Osteocyte (in vitro differentiated cells): ENCODE results near the gene CLEC17A. TPM values are rescaled to one million over a fixed set of nuclear protein-coding genes. Genes with fewer than 3 reads are reported as not detected.

Experiments
- DNase-seq: peaks from one replicate; pipeline ENCODE4 v3.0.0; 2021; ENCODE audit warnings: mixed read lengths; ENCODE audit not compliant: unreplicated experiment; ENCODE audit errors: extremely low spot score
- H3K27ac Mint-ChIP-seq: one replicate; pipeline ENCODE4 v1.8.0; 2021; ENCODE audit warnings: mild to moderate bottlenecking, mixed read lengths; ENCODE audit not compliant: unreplicated experiment
- H3K27me3 Mint-ChIP-seq: one replicate; pipeline ENCODE4 v1.8.0; 2021; ENCODE audit warnings: mixed read lengths; ENCODE audit not compliant: unreplicated experiment
- H3K36me3 Mint-ChIP-seq: one replicate; pipeline ENCODE4 v1.8.0; 2021; ENCODE audit warnings: mixed read lengths; ENCODE audit not compliant: unreplicated experiment
- H3K4me1 Mint-ChIP-seq: one replicate; pipeline ENCODE4 v1.8.0; 2021; ENCODE audit warnings: mixed read lengths; ENCODE audit not compliant: unreplicated experiment
- H3K4me3 Mint-ChIP-seq: one replicate; pipeline ENCODE4 v1.8.0; 2021; ENCODE audit warnings: mild to moderate bottlenecking, moderate library complexity, mixed read lengths; ENCODE audit not compliant: unreplicated experiment
- H3K9me3 Mint-ChIP-seq: one replicate; pipeline ENCODE4 v1.8.0; 2021; ENCODE audit warnings: mixed read lengths; ENCODE audit not compliant: unreplicated experiment
- total RNA-seq: library from RNA; stranded (reverse); gene quantifications from 2 replicates; pipeline ENCODE4 v1.2.1, GENCODE V29; 2021
- TF ChIP-seq, protein P1 (sequence below): fragments of 200-600 bp; sonication (generic); IDR thresholded peaks from 2 replicates; pipeline ENCODE4 v1.5.0; 2021; ENCODE audit warnings: antibody characterized with exemption, mild to moderate bottlenecking, moderate library complexity

Gene CLEC17A
- total RNA-seq, 1 donor from 2014 or later: not detected

- TF ChIP-seq, protein P1, sequence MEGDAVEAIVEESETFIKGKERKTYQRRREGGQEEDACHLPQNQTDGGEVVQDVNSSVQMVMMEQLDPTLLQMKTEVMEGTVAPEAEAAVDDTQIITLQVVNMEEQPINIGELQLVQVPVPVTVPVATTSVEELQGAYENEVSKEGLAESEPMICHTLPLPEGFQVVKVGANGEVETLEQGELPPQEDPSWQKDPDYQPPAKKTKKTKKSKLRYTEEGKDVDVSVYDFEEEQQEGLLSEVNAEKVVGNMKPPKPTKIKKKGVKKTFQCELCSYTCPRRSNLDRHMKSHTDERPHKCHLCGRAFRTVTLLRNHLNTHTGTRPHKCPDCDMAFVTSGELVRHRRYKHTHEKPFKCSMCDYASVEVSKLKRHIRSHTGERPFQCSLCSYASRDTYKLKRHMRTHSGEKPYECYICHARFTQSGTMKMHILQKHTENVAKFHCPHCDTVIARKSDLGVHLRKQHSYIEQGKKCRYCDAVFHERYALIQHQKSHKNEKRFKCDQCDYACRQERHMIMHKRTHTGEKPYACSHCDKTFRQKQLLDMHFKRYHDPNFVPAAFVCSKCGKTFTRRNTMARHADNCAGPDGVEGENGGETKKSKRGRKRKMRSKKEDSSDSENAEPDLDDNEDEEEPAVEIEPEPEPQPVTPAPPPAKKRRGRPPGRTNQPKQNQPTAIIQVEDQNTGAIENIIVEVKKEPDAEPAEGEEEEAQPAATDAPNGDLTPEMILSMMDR: no peak
- Mint-ChIP-seq H3K36me3 (peaks cover 15% of the 10 kb centered on the region), H3K9me3 (no peaks in the 10 kb centered on the region), H3K27me3 (no peaks in the 10 kb centered on the region), H3K4me3 (no peak overlapping the region), H3K4me1 (peaks cover 32% of the 10 kb centered on the region), H3K27ac (no peak overlapping the region)
- no peak for DNase-seq
Measured at GRCh38 chr19:14567079-14567478, 15.8 kb upstream of the CLEC17A start.

DNA sequence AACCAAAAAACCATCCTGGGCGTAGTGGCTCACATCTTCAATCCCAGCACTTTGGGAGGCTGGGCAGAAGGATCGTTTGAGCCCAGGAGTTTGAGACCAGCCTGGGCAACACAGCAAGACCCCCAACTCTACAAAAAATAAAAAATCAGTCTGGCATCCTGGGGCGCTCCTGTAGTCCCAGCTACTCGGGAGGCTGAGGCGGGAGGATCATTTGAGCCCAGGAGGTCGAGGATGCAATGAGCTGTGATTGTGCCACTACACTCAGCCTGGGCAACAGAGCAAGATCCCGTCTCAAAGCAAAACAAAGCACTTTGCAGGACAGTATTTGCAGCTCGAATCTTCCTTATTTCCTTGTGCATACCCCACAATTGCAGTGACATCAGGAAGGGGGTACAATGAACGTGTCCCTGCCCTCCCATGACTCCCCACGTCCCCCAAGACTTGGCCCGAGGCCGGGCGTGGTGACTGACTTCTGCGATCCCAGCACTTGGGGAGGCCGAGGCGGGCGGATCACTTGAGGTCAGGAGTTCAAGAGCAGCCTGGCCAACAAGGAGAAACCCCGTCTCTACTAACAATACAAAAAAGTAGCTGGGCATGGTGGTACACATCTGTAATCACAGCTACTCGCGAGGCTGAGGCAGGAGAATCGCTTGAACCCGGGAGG, 11.9 kb upstream of the CLEC17A start:
- Mint-ChIP-seq H3K9me3 (no peaks in the 10 kb centered on the region), H3K4me1 (peaks cover 35% of the 10 kb centered on the region)

DNA sequence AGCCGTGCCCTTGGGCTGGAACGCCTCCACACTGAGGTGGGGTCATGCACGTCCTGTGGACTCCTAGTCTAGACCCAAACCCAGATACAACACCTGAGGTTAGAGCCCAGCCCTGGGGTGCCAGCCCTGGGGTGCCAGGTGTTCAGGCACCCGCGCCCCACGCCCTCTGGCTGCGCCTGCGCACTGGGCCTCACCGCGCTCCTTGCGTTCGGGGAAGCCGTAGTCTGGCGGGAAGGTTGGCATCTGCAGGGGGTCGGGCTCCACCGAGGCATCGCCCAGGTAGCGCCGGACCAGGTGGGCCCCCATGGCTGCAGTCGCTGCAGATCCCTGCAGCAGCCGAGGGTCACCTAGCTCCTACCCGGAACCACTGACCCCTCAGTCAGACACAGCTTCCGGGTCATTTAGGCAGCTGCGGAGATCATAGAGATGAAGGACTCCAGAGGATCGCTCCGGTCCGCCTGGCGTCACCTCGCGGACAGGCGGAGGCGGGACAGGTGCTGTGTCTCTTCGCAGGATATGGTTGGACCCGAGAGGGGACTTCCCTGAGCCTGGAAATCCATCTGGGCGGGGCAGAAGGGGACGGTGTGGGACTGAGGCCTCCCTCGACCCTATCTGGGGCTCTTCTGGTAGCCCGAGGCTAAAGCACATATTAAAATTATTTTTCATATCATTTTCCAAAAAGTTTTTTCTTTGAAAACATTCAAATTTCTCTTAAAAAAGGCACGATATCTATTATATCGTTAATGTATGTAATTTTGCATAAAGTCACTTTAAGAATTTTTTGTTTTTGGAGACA, 11.0 kb upstream of the CLEC17A start, which contains the start of gene NDUFB7:
NDUFB7 (minus strand) TSS at position 372 of the 796 bp plus-strand sequence; CDS start at position 306, 66 bp downstream.
- peak; percentile 94 for DNase-seq

More for the DNA sequence above, 11.9 kb upstream of the CLEC17A start:
- Mint-ChIP-seq H3K4me3 (peak overlapping the region; percentile 92), H3K27ac (no peak overlapping the region), H3K27me3 (no peaks in the 10 kb centered on the region), H3K36me3 (peaks cover 14% of the 10 kb centered on the region)
- TF ChIP-seq, protein P1: no peak
- DNase-seq: no peak

DNA sequence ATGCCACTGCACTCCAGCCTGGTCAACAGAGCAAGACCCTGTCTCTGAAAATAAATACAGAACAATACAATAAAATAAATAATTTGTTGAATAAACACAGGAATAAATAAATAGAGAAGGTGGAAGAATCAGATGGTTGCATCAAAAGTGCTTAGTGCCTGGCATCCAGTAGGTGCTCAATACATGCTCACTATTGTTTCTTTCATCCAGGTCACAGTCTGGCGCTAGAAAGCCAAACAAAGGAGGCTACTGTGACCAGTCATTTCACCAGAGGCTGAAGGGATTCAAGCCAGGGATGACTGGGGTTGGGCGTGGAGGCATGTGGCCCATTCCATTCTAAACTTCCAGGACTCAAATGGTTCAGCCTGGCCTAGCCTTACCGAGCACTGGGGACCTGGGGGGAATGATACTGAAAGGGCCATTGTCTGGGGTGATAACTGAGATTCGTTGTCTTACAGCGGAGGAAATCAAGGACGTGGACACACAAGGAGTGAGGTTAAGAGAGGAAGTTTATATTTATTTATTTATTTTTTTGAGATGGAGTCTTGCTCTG, 7.4 kb upstream of the CLEC17A start:
- H3K9me3 Mint-ChIP-seq: no peaks in the 10 kb centered on the region
- H3K4me1 Mint-ChIP-seq: peaks cover 19% of the 10 kb centered on the region
- DNase-seq: no peak
- TF ChIP-seq, protein P1: no peak
- H3K36me3 Mint-ChIP-seq: no peaks in the 10 kb centered on the region
- H3K27me3 Mint-ChIP-seq: no peaks in the 10 kb centered on the region
- H3K27ac Mint-ChIP-seq: no peak overlapping the region
- H3K4me3 Mint-ChIP-seq: no peak overlapping the region

More for the DNA sequence above, 11.0 kb upstream of the CLEC17A start, which contains the start of gene NDUFB7:
- H3K4me3 Mint-ChIP-seq: peak within 1 kb of the TSS; percentile 92
- TF ChIP-seq, protein P1: peak; percentile 67
- H3K27me3 Mint-ChIP-seq: no peaks in the 10 kb centered on the region
- peaks cover 11% of the 10 kb centered on the region for H3K36me3 Mint-ChIP-seq
- H3K27ac Mint-ChIP-seq: peak within 1 kb of the TSS; percentile 75
- H3K9me3 Mint-ChIP-seq: no peaks in the 10 kb centered on the region
- H3K4me1 Mint-ChIP-seq: peaks cover 35% of the 10 kb centered on the region

- TF ChIP-seq, protein P1: no peak
- Mint-ChIP-seq H3K9me3 (no peaks in the 10 kb centered on the region), H3K27ac (no peak overlapping the region), H3K4me1 (peaks cover 11% of the 10 kb centered on the region), H3K4me3 (no peak overlapping the region), H3K27me3 (no peaks in the 10 kb centered on the region), H3K36me3 (no peaks in the 10 kb centered on the region)
- DNase-seq: no peak
Measured at GRCh38 chr19:14576363-14576762, 6.5 kb upstream of the CLEC17A start.
